GM19452 (cell line): ENCODE results near the gene UBAC2.

Source experiments
- ATAC-seq: cut with Tn5 transposase; IDR thresholded peaks from one replicate; pipeline ENCODE4 v1.9.1; 2021; ENCODE audit not compliant: unreplicated experiment

UBAC2 gene

DNA sequence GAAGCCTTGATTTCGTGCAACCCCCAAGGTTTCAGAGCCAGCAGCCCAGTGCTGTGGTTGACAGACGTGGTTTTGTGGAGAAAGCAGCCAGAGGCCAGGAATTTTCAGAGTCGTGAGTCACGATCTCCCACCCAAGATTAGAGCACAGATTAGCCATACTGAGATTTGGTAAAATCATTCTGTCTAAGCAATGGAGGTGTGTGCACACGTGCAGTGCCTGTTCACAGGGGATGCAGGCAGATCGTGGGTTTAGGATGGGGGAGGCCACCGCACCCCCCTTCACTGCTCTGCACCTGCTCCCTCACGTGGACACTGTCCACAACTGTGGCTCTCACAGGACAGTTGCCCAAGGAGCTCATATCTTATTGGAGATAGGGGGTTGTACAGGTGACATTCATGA lies 153.2 kb downstream of the UBAC2 start:
- ATAC-seq, result no peak

DNA sequence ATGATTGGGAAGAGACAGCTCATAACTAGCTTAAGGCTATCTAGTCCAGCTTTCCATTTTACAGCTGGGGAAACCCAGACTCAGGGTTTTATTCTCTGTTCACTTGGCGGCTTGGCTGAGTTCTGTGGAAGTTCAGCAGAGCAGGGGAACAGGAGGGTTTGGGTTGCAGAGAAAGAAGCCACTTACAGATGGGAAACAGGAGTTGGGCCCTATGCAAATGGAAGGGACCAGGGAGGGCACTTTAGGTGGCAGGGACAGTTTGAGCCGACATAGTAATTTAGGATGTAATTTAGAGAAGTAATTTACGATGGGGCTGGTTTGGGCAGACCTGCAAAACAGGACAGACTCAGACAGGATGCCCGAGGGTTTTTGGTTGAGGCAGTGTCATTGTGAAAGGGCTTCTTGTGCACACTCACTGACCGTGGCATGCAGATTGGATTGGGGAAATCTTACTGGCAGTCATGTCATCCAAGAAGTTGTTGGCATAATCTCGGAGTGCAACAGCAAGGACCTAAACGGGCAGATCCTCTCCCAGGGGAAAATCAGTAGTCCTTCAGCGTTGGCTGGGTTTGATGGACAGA lies 153.8 kb downstream of the UBAC2 start:
- no peak for ATAC-seq

DNA sequence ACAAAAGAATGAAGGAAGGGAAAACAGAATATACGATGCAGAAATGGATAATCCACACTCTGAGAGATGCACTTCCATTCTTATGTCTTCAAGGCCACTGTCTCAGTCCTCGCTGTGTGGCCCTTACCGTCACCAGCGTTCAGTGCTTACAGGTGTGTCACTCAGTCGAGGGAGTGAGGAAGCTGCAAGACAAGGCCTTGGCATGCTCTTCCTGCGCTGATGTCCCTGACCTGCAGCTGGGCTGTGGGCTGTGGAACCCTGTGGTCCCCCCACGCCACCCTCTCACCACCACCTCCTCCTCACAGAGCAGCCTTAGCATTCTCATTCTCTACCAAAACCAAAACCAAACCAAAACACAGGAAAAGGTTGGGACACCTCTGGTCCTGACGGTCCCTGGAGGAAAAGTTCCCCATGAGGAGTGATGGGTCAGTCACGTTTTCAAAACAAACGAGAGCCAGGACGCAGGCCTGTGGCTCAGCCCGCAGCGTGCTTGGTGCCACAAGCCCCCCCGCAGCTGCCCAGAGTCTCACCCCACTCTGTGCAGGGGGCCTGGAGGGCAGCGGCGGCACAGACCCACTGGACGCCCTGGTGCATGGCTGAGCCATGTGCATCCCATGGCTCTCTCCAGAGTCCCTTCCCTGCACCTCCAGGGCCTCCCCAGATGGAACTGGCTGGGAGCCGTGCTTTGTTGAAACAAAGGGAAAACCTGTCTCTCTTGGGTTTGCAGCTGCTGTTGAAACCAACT lies 154.8 kb downstream of the UBAC2 start:
- no peak for ATAC-seq

DNA sequence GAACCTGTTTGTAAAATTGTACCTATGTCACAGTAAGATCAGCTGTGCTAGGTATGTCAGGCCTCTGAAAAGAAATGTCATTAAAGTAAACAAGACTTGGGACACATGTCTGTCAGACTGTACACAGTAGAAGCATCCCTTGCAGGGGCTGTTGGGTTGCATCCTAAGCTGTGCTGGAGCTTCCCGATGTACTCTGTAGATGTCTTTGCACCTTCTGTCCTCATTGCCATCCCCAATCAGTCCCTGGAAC lies 155.3 kb downstream of the UBAC2 start:
- ATAC-seq, result no peak

DNA sequence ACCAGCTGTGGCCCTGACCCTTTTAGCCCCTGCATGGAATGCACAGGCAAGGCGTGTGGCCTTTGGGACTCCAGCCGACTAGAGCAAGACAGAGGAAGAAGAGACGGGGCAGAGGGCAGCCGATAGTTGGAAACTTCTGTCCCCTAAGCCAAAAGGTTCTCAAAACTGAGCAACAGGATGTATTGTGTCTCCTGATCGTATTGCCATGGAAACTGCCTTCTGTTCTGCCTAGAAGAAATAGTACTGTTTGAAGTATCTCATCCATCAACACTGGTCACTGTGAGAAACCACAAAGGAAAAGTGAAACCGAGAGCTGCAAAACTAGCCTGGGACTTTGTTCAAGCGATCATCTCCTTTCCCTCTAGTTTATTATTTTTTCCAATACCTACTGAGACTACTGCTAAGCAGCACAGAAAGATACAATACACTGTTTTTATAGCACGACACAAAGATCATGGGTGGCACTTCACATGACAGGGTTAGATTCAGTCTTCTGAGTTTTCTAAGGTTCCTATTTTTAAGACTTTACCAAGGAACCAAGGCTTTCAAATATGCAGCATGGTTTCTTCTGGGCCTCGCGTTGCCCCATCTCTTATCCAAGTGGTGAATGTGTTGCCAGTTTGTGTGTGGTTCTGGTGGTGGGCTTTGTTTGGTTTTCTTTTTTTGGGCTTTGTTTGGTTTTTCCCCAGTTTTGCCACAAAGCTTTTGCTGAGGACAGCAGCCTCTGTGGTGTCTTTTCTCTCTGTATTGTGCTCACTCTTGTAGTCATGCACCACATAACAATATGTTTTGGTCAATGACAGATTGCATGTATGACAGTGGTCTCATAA lies 155.8 kb downstream of the UBAC2 start:
- ATAC-seq, result peak; percentile 47

DNA sequence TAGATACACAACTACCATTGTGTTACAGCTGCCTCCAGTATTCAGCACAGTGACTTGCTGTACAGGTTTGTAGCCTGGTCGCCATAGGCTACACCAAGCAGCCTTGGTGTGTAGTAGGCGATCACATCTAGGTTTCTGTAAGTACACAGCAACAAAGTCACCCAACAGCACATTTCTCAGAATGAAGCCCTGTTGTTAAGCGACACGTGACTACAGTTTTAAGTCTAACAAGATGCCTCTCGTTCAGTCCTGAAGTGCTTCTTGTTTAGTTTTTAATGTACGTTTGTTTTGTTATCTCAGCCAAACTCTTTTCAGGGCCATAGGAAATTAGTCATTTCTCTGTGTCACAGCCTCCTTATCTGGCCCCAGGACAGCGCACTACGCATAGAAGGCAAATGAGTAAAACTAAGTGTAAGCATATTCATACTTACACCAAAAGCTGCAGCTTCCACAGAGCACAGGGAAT lies 156.5 kb downstream of the UBAC2 start:
- ATAC-seq, result peak; percentile 11

DNA sequence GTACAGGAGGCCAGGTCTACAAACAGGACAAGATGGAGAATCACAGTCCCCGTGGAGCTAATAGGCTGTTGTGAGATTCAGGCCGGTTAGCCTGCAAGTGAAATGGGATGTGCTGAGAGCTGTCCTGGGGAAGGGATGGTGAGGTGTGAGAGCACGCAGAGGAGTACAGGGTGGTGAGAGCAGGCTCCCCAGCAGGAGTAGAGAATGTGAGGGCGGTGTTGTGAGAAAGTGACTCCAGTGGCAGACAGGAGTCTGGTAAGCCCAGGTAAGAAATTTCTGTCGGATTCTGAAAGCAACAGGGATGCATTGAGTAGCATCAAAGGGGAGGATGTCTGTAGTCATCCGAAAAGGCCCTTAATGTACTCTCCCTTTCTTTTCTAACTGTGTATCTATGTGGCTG lies 157.3 kb downstream of the UBAC2 start:
- no peak for ATAC-seq

DNA sequence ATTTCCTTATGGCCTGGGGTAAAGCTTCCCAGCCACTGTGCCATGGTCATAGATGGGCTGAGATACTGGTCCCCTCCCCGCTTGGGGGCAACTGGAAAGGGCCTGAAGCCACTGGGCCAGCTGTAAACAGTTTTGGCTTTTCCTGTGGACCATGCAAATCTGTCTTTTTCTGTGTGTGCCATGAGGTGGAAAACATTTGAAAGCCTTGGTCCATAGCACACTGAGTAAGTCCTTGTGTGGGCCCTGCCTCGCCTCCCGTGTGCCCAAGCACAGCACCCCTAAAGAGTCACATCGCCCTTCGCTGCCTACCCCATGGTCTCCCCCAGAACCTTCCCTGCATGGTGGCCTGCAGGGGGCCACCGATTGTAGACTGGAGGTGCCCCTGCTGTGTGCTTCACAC lies 158.9 kb downstream of the UBAC2 start:
- ATAC-seq, result no peak

DNA sequence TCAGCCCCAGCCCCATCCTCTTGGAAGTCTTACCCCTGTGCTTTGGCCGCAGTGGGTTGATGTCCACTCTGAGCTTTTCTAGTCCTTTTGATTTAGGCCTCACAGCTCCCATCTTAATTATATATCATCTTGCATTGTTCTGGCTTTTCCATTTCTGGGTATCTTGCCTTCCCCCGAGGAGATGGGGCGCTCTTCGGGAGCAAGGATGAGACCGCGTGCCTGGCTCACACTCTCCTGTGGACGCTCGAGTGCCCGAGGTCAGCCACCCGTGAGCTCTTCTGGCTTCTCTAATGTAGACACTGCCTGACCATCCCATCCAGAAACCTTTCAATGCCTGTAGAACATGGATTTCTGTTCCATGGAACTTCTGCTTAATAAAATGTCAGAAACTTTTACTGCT lies 160.0 kb downstream of the UBAC2 start:
- ATAC-seq, result no peak

DNA sequence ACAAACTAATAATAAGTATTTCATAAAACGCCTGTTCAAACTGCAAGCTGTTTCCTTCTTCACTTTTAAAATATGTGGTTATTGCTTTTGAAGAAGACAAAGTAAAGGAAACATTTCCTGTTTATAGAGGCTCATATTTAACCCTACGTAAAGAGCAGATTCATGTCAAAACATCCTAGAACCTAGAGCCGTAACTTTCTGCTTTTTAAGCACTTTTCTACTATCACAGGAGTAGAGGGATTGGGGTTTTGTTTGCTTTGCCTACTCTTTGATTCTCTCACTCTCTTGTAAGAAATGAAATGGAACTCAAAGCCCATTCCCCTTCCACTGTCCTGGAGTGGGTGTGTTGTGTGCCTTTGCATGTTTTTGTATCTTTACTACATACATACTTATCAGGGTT lies 160.5 kb downstream of the UBAC2 start:
- ATAC-seq, result no peak

DNA sequence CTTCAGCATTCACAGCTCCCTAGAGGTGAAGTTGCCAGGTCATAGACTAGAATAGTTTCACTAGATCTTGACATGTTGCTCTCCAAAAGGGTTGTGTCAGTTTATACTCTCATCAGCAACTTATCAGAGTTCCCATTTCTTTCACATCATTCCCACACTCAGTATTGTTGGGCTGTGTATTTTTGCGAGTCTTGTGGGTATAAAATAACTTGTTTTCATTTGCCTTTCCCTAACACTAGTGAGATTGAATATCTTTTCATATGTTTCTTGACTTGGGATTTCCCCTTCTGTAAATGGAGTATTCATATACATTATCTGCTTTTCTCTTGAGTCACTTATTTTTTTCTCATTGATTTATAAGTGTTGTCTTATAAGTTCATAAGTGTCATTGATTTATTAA lies 161.7 kb downstream of the UBAC2 start:
- no peak for ATAC-seq

DNA sequence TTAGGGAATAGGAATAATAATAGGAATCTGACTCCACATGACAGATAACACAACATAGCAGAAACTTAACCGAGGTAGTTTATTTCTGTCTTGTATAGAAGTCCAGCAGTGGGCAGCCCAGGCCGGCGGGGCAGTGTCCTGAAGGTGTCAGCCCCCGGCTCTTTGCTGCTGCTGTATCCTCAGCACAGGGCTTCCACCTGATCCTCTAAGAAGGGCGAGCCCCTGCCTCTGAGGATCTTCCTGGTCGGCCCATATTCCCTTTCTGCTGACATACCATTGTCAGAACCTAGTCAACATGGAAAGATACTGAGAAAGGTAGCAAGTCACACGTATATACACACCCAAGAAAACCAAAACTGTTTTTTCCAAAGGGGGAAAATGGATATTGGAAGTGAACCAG lies 162.7 kb downstream of the UBAC2 start:
- ATAC-seq, result no peak

DNA sequence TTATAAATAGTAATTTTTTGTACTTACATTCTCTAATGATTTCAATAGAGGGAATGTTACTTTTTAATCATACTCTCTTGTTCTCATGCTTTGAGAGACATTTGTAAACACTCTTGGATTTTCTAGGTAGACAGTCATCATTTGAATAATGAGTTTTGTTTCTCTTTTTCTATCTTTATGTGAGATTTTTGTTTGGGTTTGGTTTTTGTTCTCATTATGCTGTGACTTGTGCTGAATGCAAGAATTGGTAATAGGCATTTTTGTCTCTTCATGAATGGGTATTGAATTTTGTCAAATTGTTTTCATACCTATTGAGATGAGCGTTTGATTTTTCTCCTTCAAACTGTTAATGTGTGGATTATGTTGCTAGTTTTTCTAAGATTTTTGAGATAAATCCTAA lies 163.3 kb downstream of the UBAC2 start:
- ATAC-seq, result no peak

DNA sequence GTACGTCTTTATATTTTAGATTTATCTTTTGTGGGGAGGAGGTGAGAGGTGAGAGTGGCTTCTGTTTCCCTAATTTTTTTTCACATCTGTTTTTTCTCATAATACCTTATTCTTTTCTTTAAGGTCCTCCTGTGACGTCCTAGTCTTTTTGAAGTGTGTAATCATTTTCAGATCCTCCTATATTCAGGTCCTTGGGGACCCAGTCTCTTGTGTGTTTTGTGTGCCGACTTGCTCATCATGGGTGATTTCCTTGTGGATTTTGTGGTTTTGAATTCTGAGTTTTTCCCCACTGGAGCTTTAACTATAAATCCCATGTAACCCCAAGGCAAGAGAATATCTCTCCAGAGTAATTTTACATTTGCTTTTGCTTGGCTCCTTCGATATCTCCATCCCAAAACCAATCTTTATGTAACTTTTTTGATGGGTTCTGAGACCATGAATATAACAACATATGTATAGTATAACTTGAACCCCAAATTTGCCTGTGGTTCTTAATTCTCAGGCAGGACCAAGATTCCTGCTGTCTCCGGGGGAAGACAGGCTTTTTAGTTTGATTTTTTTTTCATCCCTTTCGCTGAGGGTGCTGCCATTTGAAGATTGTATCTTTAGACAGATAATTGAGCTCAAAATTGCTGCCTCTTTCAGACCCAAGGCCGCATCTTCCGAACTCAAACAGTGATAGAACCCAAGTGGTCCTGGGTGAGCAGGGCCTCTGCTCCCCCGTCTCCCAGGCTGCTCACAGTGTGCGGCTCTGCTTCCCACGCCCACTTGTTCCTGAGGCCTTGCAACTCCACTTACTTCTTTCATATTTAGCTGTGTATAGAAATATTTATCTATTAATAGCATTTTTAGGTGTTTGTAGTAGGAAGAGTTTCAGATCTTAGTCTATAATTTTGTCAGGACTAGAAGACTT lies 165.7 kb downstream of the UBAC2 start:
- peak; percentile 51 for ATAC-seq

DNA sequence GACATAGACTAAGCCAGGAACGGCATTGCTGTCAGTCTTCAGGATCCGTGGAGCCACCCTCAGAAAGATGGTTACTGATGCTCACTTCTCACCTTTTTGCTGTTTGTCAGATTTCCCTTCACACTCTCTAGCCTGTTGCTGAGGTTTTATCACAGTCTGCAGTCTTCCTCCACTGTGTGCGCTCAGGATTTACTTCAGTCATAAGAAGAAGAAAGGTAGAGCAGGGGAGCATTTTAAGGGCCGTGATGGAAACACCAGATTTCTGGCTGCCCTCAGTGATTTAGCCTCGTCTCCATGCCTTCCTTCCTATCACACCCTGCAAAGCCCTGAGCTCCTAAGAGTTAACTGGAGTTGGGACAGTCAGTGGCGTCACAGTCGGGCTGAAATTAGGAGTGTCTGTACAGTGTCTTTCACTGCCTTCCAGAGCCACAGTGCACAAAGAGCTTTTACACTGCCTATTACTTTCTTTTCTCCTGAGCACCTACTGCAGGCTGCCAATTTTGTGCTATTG lies 166.5 kb downstream of the UBAC2 start:
- ATAC-seq, result no peak

DNA sequence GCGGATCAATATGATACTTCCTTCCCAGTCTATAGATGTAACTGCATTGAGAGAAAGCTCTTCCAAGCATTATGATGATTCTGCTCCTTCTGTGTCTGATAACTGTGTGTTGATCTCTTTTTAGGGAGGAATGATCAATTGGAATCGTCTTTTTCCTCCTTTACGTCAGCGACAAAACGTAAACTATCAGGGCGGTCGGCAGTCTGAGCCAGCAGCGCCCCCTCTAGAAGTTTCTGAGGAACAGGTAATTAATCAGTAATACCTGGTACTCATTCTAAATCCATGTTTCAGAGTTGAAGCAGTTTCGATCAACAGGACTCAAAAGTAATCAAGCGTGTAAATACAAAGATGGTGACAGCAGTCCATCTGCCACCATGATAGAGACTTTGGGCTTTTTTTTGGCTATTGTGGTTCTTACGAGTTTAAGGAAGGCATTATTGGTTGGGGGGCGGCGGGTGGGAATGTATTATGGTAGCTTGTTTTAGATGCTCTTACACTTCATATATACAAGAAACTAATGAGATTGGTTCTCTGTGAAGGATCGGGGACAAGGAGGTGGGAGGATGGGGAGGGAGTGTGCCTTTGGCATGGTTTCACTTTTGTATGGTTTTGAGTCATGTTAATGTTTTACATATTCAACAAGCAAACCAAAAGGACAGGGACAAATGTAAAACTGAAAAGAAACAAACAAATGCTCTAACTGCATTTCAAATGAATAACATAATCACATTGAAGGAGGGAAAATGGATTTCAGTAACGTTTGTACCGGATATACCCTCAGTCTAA lies 167.2 kb downstream of the UBAC2 start:
- ATAC-seq, result no peak

DNA sequence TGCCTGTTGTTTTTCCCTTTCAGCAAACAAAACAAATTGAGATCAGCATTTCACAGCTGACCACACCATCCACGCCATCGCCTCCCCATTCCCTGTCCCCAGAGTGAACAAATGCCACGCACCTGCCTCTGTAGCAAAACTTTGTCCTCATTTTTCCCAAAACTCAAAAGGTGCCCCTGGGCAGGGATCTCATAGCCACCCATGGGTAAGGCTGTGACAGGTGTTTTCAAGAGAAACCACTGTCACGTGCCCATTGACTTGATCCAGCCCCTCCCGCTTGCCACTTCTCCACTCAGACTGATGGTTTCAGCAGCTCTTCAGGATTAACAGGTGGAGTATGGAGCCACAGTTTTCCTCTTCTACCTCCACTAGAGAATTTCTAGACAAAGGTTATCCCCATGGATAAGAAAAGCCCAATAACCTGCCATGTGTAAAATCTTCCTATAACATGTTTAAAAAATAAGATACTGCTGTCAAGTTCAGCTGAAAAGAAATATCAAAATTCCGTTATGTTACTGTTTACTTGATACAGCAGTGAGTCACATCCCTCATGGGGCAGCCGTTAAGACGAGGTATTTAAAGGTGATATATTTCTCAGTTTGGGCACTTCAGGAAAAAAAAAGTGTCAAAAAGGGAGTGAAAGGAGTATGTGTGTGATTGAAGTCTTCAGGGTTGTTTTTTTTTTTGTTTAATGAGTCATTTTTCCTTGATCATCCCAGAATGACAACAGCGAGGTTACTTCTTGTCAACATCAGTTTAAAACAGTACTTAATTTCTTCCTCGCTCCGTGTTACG lies 170.0 kb downstream of the UBAC2 start:
- ATAC-seq, result no peak

DNA sequence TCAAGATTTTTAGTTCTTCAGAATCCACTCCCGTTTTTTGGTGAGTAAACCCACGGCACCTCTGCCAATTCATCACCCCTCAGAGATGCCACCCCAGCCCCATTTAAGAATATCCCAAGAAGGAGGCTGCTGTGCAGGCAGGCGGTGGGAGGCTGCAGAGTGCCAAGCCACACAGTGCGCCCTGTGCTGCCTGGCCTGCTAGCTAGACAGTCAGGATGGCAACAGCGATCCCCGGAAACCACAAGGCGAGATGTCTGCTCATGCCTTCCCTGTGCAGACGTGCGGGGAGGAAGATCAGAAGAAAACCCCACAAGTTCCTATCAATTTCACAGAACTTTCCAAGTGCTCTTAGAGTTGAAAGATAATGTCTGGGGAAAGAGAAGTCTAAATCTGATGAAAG lies 171.3 kb downstream of the UBAC2 start:
- no peak for ATAC-seq

DNA sequence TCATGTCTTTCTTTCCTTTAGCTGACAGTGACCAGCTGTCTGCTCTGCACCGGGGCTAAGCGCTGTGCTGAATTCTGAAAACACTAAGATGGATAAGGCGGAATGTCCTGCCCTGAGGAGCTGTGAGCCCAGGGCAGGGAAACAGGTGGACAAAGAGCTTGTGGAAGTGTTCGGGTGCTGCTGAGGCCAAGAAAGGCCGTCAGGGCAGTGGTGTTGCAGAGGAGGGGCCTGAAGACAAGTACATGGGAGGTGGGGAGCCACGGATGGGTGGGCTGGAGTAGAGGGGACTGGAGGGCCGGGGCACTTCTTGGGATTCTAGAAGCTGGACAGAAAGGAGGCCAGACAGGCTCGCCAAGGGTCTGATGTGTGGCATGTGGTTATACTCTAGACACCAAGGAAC lies 172.8 kb downstream of the UBAC2 start:
- no peak for ATAC-seq
